ENCODE data around the gene LMBR1.

DNA sequence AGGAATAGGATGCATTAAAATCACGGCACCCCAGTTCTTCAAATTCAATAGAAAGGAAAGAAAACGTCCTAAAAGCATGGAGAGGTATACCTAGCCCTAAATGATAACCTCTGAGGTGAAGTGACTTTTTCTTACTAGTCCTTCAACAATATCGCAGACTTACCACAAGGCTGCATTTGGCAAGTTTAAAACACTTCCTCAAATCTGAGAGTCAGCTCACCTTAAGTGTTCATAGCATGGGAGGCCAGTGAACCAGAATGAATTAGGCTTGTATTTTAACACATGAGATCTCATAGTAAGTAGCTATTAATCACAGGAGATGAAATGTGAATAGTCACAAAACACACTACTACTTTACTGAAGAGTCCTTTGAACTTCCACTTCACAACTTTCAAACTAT lies 128.2 kb downstream of the LMBR1 start:
- TF ChIP-seq, protein P1, sequence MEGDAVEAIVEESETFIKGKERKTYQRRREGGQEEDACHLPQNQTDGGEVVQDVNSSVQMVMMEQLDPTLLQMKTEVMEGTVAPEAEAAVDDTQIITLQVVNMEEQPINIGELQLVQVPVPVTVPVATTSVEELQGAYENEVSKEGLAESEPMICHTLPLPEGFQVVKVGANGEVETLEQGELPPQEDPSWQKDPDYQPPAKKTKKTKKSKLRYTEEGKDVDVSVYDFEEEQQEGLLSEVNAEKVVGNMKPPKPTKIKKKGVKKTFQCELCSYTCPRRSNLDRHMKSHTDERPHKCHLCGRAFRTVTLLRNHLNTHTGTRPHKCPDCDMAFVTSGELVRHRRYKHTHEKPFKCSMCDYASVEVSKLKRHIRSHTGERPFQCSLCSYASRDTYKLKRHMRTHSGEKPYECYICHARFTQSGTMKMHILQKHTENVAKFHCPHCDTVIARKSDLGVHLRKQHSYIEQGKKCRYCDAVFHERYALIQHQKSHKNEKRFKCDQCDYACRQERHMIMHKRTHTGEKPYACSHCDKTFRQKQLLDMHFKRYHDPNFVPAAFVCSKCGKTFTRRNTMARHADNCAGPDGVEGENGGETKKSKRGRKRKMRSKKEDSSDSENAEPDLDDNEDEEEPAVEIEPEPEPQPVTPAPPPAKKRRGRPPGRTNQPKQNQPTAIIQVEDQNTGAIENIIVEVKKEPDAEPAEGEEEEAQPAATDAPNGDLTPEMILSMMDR (conservative IDR thresholded peaks at IDR 0.05; ENCODE audit: low read length), result no peak
- TF ChIP-seq EZH2phosphoT487 (IDR thresholded peaks at IDR 0.05; ENCODE audit: borderline replicate concordance, low read depth, low read length), result no peak
